ENCODE measurements around the gene C16orf82. TPM values are rescaled to one million over a fixed set of nuclear protein-coding genes. Genes with fewer than 3 reads are reported as not detected.

Gene C16orf82
- total and polyA plus RNA-seq, 9 of the 15 experiments (the other 6 are each of a cell fraction or from before 2014, with no cell fraction given), result not detected

DNA sequence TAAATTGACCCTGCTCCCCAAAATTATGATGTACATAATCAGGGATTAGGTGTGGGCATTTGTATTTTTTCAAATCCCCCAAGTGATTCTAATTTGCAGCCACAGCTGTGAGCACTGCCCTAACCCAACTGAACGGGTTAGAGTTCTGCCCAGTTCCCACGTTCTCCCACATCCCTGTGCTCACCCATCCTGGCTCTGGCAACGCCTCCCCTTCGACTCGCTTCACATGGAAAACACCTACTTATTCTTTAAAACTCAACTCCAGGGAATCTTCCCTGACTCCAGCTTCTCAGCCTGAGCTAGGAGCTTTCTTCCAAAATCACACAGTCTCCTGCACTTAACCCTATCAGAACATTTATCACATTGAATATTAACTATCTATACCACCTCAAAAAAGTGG lies 17.6 kb upstream of the C16orf82 start:
- Histone ChIP-seq H3K27me3 (ENCODE audit: control insufficient read depth in 2 of 2, insufficient read depth in 2 of 2, low read length in 2 of 2) (peaks cover 7 to 26% of the 10 kb centered on the region in 2 experiments; a peak in 3 of 5 replicates), H3K9ac (ENCODE audit: insufficient read depth in 1 of 2, low read depth in 2 of 2, low read length in 2 of 2) (no peak overlapping the region), H4K20me1 (replicated peaks; ENCODE audit: control insufficient read depth, insufficient read depth, low read length) (no peaks in the 10 kb centered on the region), H3K9me1 (ENCODE audit: control insufficient read depth, insufficient read depth, low read length) (no peaks in the 10 kb centered on the region), H3K4me1 (replicated peaks in 1 of 2; ENCODE audit: control insufficient read depth in 2 of 2, insufficient read depth in 2 of 2, low read length in 2 of 2) (no peaks in the 10 kb centered on the region), H3K79me2 (ENCODE audit: control insufficient read depth, insufficient read depth, low read length) (no peaks in the 10 kb centered on the region), H3K4me3 (no peak overlapping the region), H3K4me2 (ENCODE audit: insufficient read depth, low read length) (no peak overlapping the region), H3K36me3 (ENCODE audit: control insufficient read depth, insufficient read depth, low read length) (no peaks in the 10 kb centered on the region), H3K9me3 (replicated peaks; ENCODE audit: control insufficient read depth, insufficient read depth, low read depth, low read length) (no peaks in the 10 kb centered on the region; the same call in 1 of the 2 replicates), H3K27ac (ENCODE audit: extremely low read depth, low read depth, low read length) (no peak overlapping the region), H2AFZ (ENCODE audit: low read depth, low read length) (no peak overlapping the region)
- in situ Hi-C loops (cut with MboI) (no loop called here), intact Hi-C loops (cut with micrococcal nuclease) (no loop called here)
- WGBS (ENCODE audit: insufficient coverage, low coverage, missing lambda C conversion rate), result 2% methylated on average over 5 of the region's 5 CpGs
- DNase-seq (ENCODE audit: extremely low read depth in 1 of 4, low spot score in 3 of 4) (no peak), FAIRE-seq (no peak), ATAC-seq (no peak)
- BruUV-seq (replicated peaks), result no TSS peak
- CTCF ChIA-PET (ENCODE audit: low intra/inter-chr PET ratio), result no interaction called here
- TF ChIP-seq PRDM10 (IDR thresholded peaks at IDR 0.05; ENCODE audit: partially characterized antibody) (no peak), ZNF75A (CRISPR knock-in tag; IDR thresholded peaks at IDR 0.05) (no peak), SIX5 (IDR thresholded peaks at IDR 0.05; ENCODE audit: borderline replicate concordance in 1 of 2, insufficient read depth in 1 of 2, low read depth in 1 of 2, low read length in 2 of 2) (0 out of 4 replicates have a peak, but pooled peaks of 1 of the 2 experiments have one; percentile 3), RERE (CRISPR knock-in tag; IDR thresholded peaks at IDR 0.05; ENCODE audit: borderline replicate concordance) (no peak)
- POLR2A ChIA-PET, result no interaction called here
